ENCODE data around the gene TXNL4B. TPM values are rescaled to one million over a fixed set of nuclear protein-coding genes. Genes with fewer than 3 reads are reported as not detected.
"Not testable (repeated sequence)": the region's sequence is repeated elsewhere in the genome, so short reads cannot be mapped to it uniquely, and the experiment has no call there.

TXNL4B gene
- total RNA-seq, 2 donors from 2014 or later: 18.0 to 25.5 TPM

- Mint-ChIP-seq H3K9me3 (no peaks in the 10 kb centered on the region), H3K36me3 (peaks cover 28 to 38% of the 10 kb centered on the region in 2 donors), H3K27ac (no peak overlapping the region)
- no peak for DNase-seq (ENCODE audit: low spot score in 2 of 2)
- peak in 1 of 2 donors; percentile 2 for ATAC-seq
These were observed 5.5 kb upstream of the TXNL4B start for GRCh38 chr16:72098936-72099335.

DNA sequence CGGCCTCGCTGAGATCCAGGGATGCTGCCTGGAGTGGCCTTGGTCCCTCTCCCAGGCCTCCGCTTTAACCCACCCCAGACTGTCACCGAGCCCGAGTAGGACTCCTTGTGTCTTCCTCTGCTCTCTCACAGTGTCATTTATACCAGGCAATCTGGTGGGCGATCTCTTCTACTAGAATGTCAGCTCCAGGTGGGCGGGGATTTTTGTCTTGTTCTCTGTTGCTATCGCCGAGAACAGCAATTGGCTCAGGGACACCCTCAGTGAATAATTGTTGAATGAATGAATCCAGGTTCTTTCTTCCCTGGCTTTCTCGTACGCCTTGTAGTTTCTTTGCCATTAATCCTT lies 818 bp upstream of the TXNL4B start:
- no peak for DNase-seq (ENCODE audit: low spot score in 2 of 2)

DNA sequence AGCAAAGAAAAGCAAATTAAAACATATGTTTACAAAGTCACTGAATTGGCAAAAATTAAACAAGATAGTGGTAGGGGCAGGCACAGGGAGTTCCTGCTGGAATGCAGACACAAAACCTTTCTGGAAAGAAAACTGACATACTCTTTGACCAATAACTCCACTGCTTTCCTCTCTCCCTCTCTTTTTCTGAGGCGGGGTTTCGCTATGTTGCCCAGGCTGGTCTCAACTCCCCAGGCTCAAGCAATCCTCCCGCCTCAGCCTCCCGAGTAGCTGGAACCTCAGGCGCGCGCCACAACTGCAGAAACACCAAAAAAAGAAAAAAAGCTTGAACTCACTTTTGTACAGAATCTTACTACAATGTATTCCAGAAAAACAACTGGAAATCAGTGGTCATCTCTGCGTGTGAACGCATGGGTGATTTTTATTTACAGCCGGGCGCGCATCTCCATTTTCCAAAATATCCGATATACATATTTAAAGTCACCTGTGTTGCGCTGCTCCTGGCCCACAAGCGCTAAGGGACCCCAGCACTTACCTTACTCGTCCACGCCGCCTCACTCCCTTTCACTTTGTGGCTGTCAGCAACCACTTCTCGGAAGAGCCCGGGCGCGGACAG lies 480 bp downstream of the TXNL4B start:
- no peak for DNase-seq (ENCODE audit: low spot score in 2 of 2)
- H3K27ac Mint-ChIP-seq: peak overlapping the region; percentile 98 to 99
- H3K36me3 Mint-ChIP-seq: peaks cover 35 to 39% of the 10 kb centered on the region in 2 donors
- no peaks in the 10 kb centered on the region for H3K9me3 Mint-ChIP-seq
- no peak for ATAC-seq

More for the DNA sequence above, 818 bp upstream of the TXNL4B start:
- H3K36me3 Mint-ChIP-seq: peaks cover 29 to 40% of the 10 kb centered on the region in 2 donors
- peak overlapping the region; percentile 98 to 99 for H3K27ac Mint-ChIP-seq
- no peak for ATAC-seq
- no peaks in the 10 kb centered on the region for H3K9me3 Mint-ChIP-seq

DNA sequence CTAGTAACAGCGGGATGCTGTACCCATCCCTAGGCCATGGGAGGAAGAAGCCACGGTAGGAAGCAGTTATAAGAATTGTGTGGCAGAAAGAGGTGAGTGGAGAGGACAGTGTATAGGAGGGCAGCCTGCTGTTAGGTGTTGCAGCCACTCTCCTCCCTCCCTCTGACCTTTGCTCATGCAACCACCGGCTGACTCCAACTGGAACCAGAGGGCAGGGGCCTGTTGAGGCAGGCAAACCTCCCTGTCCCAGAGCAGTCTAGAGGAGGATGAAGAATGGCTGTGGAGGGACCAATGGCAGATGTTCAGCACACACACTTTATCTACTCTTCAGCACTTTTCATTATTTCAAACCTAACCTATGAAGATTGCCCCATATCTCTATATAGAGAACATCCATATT lies 2.2 kb downstream of the TXNL4B start:
- Mint-ChIP-seq H3K9me3 (no peaks in the 10 kb centered on the region), H3K36me3 (peaks cover 31 to 32% of the 10 kb centered on the region in 2 donors), H3K27ac (peak overlapping the region; percentile 18 to 51)
- DNase-seq (ENCODE audit: low spot score in 2 of 2) (no peak), ATAC-seq (no peak)

DNA sequence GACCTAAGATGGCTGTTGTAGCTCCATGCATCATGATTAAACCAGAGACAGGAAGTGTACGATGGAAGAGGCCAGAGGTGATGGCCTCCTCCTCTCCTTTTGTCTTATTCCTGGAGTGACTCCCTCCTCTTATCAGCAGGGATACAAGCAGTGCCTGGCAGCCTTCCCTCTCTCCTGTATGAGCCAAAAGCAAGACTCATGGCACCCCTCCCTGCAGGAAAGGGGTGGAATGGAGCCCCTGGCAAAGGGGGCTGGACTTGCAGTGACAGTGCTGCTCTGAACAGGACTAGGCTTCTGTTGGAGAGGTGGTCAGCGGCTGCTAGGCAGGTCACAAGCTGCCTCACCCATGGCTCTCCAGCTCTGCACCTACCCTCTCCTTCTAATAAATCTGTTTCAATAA lies 8.4 kb downstream of the TXNL4B start:
- H3K9me3 Mint-ChIP-seq: peaks cover 0 to 5% of the 10 kb centered on the region in 2 donors
- H3K27ac Mint-ChIP-seq: no peak overlapping the region
- ATAC-seq (no peak), DNase-seq (ENCODE audit: low spot score in 2 of 2) (no peak)
- H3K36me3 Mint-ChIP-seq: peaks cover 31 to 40% of the 10 kb centered on the region in 2 donors

DNA sequence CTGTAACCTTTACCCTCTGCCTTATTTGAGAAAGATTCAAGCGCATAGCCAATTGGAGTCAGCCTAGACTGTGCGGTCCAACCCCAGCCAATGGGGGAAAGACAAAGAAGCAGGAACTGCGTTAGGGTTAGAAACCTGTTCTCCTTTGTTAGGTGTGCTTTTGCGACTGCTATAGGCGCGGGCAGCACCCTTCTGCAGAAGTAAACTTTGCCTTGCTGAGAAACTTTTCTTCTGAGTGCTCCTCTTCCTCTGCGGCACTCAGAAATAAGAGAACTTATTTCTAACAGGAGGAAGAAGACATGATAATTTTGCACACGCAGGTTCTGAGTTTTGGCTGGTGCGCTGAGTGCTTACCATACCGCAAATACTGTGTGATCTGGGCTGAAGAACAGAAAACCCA lies 9.0 kb downstream of the TXNL4B start:
- ATAC-seq (no peak), DNase-seq (ENCODE audit: low spot score in 2 of 2) (no peak)
- Mint-ChIP-seq H3K27ac (no peak overlapping the region), H3K36me3 (peaks cover 31 to 36% of the 10 kb centered on the region in 2 donors), H3K9me3 (peaks cover 0 to 5% of the 10 kb centered on the region in 2 donors)

DNA sequence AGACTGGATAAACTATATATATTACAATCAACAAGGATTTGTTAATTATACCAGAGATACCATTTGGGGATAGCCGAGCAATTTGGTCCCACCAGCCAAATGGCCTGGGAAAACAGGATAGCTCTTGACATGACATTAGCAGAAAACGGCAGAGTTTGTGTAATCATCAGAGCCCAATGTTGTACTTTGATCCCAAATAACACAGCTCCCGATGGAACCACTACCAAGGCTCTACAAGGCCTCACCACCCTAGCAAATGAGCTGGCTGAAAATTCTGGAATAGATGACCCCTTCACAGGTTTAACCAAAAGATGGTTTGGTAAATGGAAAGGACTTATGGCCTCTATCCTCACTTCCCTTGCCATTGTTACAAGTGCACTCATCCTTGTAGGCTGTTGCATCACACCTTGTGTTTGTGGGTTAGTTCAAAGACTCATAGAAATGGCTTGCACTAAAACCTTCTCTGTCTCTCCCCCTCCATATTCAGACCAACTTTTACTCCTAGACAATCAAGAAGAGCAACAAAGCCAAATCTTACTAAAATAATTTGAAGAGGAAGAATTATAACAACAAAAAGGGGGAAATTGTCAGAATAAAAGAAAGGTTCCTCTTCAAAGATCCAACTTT lies 9.5 kb downstream of the TXNL4B start:
- ATAC-seq (no peak), DNase-seq (ENCODE audit: low spot score in 2 of 2) (no peak)
- Mint-ChIP-seq H3K27ac (no peak overlapping the region), H3K36me3 (peaks cover 27 to 30% of the 10 kb centered on the region in 2 donors), H3K9me3 (peaks cover 0 to 5% of the 10 kb centered on the region in 2 donors)

- not testable (repeated sequence) for H3K36me3 Mint-ChIP-seq; DNase-seq (ENCODE audit: low spot score in 2 of 2); H3K9me3 Mint-ChIP-seq; H3K27ac Mint-ChIP-seq; ATAC-seq
These were observed 16.3 kb downstream of the TXNL4B start for GRCh38 chr16:72076991-72077706.

DNA sequence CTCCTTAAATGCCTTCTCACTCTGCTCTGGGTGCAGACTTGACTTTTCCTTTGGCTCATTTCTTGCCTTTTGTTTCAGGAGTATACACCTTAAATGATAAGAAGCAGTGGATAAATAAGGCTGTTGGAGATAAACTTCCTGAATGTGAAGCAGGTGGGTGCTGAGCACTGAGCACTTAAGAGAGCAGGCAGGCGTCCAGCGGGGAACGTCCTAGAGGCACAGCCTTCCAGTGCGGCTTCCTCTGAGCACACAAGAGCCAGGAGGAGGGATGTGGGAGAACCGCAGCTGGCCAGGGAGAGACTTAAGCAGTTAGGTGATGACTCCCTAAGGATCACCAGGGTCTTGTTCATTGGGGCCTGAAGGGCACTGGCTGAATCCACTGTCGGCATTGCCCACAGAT lies 18.4 kb downstream of the TXNL4B start:
- not testable (repeated sequence) for H3K36me3 Mint-ChIP-seq; H3K27ac Mint-ChIP-seq; ATAC-seq; DNase-seq (ENCODE audit: low spot score in 2 of 2); H3K9me3 Mint-ChIP-seq

- ATAC-seq (no peak), DNase-seq (ENCODE audit: low spot score in 2 of 2) (no peak)
- Mint-ChIP-seq H3K36me3 (no peaks in the 10 kb centered on the region), H3K27ac (no peak overlapping the region), H3K9me3 (no peaks in the 10 kb centered on the region)
These were observed 19.7 kb downstream of the TXNL4B start for GRCh38 chr16:72073560-72074230.

DNA sequence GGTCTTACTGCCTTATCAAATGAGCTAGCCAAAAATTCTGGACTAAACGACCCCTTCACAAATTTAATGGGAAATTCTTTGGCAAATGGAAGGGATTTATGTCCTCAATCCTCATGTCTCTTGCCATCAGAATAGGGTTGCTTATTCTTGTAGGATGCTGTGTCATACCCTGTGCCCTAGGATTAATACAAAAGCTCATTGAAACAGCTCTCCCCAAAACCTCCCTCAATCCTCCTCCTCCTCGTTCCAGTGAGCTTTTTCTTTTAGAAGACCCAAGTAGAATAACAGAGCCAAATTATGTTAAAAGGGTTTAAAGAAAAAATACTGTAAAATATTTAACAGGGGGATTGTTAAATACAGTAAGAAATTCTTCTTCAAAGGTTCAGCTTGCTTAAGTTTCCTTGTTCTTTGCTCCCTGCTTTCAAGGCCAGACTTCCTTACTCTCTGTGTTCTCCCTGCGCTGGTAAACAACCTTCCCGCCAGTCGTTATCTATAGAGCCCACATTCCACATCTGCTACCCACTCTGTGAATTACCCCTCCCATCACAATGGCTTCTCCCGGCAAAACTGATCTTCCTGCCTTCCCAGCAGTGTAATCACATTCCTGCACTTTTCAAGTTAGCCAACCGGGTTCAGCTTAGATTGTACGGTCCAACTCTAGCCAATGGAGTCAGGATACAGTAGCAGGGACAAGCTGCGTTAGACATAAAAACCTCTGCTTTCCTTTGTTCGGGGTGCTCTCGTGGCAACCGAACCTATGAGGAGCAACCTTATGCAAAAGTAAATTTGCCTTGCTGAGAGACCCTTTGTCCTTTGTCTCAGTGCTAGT lies 20.7 kb downstream of the TXNL4B start:
- Mint-ChIP-seq H3K27ac (no peak overlapping the region), H3K9me3 (no peaks in the 10 kb centered on the region), H3K36me3 (no peaks in the 10 kb centered on the region)
- ATAC-seq (no peak), DNase-seq (ENCODE audit: low spot score in 2 of 2) (no peak)

GRCh38 chr16:72068930-72069329 lies 24.5 kb downstream of the TXNL4B start:
- no peak for ATAC-seq
- no peak overlapping the region for H3K27ac Mint-ChIP-seq
- no peak for DNase-seq (ENCODE audit: low spot score in 2 of 2)
- H3K36me3 Mint-ChIP-seq: no peaks in the 10 kb centered on the region
- H3K9me3 Mint-ChIP-seq: no peaks in the 10 kb centered on the region

GRCh38 chr16:72066747-72067146 lies 26.7 kb downstream of the TXNL4B start:
- H3K27ac Mint-ChIP-seq: no peak overlapping the region
- DNase-seq (ENCODE audit: low spot score in 2 of 2) (no peak), ATAC-seq (no peak)
- H3K9me3 Mint-ChIP-seq: no peaks in the 10 kb centered on the region
- no peaks in the 10 kb centered on the region for H3K36me3 Mint-ChIP-seq

DNA sequence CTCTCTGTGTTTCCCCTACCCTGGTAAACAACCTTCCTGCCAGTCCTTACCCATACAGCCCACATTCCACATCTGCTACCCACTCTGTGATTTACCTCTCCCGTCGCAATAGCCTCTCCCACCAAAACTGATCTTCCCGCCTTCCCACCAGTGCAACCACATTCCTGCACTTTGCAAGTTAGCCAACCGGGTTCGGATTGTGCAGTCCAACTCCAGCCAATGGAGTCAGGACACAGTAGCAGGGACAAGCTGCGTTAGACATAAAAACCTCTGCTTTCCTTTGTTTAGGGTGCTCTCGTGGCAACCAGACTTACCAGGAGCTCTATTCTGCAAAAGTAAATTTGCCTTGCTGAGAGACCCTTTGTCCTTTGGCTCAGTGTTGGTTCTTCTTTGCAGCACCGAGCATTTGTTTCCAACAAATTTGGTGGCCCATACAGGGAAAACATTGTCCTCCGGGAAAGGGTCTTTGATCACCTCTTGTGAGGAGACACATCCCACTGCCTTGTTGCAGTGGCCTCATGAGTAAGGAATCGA lies 29.0 kb downstream of the TXNL4B start:
- DNase-seq (ENCODE audit: low spot score in 2 of 2) (no peak), ATAC-seq (no peak)
- Mint-ChIP-seq H3K36me3 (no peaks in the 10 kb centered on the region), H3K27ac (no peak overlapping the region), H3K9me3 (no peaks in the 10 kb centered on the region)

GRCh38 chr16:72061564-72061963 lies 31.9 kb downstream of the TXNL4B start:
- H3K27ac Mint-ChIP-seq: no peak overlapping the region
- DNase-seq (ENCODE audit: low spot score in 2 of 2): no peak
- no peaks in the 10 kb centered on the region for H3K36me3 Mint-ChIP-seq
- ATAC-seq: no peak
- no peaks in the 10 kb centered on the region for H3K9me3 Mint-ChIP-seq

DNA sequence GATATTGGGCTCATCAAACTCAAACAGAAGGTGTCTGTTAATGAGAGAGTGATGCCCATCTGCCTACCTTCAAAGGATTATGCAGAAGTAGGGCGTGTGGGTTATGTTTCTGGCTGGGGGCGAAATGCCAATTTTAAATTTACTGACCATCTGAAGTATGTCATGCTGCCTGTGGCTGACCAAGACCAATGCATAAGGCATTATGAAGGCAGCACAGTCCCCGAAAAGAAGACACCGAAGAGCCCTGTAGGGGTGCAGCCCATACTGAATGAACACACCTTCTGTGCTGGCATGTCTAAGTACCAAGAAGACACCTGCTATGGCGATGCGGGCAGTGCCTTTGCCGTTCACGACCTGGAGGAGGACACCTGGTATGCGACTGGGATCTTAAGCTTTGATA lies 33.0 kb downstream of the TXNL4B start:
- DNase-seq (ENCODE audit: low spot score in 2 of 2) (no peak), ATAC-seq (no peak)
- H3K9me3 Mint-ChIP-seq: no peaks in the 10 kb centered on the region
- no peak overlapping the region for H3K27ac Mint-ChIP-seq
- no peaks in the 10 kb centered on the region for H3K36me3 Mint-ChIP-seq
